ENCODE measurements around the gene CIRBP.
"Not testable (repeated sequence)": the region's sequence is repeated elsewhere in the genome, so short reads cannot be mapped to it uniquely, and the experiment has no call there.

The CIRBP gene

DNA sequence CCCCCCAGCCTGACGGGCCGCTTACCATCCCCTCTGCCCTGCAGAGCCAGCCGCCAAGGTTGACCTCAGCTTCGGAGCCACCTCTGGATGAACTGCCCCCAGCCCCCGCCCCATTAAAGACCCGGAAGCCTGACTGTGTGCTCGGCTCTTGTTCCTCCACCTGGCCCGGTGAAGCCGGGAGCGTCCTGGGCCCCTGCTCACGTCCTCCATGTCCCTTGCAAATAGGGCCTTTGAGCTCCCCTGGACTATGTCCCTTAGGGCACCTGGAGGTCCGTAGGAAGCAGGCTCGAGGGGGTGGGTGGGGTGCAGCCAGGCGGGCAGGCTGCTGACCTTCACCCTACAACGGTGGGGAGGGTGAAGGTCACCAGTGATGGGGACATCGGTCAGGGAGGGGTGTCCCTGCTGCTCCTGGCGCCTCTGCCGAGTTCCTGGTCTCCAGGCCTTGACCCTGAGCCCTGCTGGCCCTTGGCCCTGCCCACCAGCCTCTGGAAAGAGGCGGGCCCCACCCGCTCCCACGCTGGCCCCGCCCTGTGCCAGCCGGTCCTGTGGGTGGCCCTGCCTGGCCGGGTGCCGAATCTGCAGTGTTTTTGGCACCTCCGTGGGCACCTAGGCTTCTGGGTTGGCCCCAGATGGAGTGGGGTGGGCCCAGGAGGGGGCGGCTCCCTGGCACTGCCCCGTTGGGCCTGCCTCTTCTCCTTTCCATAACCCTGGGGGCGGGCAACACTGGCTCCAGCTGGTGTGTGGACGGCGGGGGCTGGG is 24.3 kb upstream of the CIRBP start:
- no peak for DNase-seq (ENCODE audit: low read depth)

DNA sequence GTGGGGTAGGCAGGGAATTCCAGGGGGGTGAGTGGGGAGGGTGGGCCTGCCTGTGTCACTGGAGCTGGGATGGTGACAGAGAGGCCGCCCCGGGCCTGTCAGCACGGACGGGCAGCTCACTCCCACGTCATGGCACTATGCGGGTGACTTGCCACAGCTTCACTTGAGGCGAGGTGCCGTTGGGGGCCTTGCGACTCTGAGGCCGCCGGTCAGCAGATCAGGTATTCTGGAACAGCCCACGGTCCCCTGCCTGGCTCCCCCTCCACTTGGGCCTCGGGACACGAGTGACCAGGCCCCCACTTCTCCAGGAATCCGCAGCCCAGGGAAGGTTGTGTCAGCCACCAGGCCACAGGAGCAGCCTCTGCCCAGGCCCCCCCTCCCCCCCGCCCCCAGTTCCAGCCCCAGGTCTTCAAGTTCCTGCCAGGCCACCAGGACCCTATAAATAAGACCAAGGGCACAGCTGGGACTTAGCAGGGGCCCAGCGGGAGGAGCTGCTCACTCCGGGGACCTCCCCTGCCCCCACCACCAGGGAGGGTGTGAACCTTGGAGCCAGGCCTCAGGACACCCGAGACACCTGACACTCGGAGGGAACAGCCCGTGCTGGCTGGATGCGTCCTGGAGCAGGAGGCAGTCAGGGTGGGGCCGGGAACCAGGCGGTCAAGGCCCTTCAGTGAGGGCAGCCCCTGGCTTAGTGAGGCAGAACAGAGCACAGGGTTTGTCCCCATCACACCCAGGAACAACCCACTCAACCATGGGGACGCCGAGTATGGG is 23.5 kb upstream of the CIRBP start:
- DNase-seq (ENCODE audit: low read depth) = no peak

DNA sequence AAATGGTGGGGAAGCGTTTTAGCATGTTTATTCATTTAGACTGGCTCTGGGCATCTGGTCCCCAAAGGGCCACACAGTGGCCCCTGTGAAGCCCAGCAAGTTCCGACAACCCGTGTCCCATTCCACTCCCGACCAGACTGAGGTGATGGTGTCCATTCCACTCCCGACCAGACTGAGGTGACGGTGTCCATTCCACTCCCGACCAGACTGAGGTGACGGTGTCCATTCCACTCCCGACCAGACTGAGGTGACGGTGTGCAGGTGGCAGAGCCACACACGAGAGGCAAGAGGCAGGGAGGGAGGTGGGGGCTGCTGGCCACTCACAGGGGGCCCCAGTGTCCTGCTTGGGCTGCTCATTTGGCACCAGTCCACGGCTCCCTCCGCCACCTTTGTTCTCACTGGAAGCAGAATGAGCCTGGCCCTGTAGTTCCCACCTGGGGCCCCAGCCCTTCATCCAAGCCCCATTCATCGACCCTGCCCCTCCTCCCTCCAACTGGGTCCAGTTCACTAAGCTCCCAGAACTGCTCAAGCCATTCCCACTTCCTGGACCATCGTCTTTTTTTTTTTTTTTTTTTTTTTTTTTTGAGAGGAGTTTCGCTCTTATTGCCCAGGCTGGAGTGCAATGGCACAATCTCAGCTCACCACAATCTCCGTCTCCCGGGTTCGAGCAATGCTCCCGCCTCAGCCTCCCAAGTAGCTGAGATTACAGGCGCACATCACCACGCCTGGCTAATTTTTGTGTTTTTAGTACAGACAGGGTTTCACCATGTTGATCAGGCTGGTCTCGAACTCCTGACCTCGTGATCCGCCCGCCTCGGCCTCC is 22.7 kb upstream of the CIRBP start:
- DNase-seq (ENCODE audit: low read depth) = not testable (repeated sequence)

DNA sequence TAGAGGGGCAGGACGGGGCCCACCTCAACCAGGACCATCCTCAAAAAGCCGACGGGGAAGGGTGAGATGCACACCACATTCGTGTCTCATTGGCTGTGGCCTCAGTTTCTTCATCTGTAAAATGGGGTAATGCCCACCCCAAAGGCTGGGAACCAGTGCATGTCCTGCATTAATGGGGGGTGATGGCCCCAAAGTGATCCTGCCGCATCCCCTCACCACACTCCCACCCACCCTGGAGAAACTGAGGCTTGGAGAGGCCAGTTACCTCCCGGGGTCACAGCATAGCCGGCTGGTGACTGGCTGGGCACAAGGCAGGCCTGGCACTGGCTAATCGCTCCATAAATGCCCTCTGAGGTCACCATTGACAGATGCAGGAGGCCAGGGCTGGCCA is 21.4 kb upstream of the CIRBP start:
- no peak for DNase-seq (ENCODE audit: low read depth)

DNA sequence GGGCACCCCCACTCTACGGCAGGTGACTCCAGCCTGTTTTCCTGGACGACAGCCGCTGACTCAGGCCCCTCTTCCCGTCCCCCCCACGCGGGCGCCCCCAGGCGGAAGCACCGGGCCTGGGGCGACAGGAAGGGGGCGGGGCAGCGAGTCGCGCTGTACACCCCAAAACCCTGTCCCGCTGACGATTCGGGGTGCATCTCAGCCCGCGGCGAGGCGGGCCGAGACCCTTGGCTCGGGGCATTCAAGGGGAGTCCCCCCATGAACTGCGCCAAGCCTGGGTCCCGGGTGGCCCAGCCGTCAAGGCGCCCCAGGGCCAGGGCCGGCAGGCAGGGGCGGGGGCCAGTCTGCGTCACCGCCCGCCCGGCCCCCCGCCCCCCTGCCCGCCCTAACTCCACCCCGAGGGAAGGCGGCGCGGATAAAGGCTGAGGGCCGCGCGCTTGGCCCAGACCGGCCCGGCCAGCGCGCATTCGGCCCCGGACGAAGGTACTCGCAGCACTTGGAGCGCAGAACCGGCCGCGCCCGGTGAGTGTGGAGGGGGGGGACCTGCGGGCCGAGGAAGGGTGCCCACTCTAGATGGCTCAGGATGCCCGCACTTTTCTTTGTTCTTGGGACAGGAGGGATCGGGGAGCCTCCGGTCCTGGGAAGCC is 20.9 kb upstream of the CIRBP start, which contains the start of gene MIDN:
Gene MIDN, plus strand, starts transcription at position 445 of the 647 bp plus-strand sequence. CDS start 1,714 bp downstream, outside the sequence.
- DNase-seq (ENCODE audit: low read depth) = peak; percentile 72

DNA sequence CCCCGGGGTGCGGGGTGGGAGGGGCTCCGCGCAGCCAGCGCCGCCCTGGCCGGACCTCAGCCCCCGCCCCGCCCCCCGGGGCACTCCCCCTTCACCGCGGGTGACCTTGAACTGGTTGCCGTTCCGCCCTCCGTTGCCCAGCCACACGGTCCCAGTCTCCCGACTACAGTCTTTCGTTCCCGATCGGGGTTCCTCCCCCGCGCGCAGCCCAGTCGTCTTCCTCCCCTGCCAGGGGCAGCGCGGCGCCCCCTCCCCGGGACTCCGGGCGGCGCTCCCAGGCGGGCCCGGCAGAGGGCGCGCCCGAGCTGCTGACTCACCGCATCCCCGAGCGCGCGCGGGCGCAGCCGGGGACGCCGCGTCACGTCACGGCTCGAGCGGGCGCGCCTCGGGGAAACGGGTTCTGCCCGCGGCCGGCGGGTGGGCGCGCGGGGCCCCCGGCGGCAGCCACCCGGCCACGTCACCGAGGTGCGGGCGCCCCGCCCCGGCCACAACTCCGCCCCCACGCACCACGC is 20.3 kb upstream of the CIRBP start:
- no peak for DNase-seq (ENCODE audit: low read depth)

DNA sequence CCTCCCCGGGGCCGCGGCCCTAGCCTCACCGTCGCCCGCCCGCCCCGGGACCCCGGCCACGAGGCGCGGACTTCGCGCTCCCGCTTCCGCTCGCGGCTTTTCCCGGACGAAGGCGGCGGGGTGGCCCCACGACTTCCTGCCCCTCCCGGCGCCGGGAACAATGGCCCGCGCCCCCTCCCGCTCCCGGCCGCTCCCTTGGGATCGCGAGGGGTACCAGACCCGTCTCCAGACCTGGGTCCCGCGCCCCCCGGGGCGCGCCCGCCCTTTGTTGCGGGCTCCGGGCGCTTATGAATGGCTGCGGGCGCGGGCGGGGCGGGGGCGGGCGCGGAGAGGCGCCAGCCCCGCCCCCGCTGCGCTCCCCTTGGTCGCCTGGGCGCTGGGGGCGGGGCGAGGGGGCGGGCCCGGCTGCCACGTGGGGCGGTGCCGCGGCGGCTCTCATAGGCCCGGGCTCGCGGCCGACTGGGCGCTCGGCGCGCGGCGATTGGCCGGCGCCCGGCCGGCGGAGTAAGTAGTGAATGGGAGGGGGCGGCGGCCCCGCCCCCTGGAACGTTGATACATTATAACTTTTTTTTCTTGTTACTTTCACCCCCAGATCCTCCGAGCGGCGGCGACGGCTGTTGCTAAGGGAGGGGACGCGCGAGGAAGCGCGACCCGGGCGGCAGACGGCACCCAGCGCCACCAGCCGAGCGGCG is 19.7 kb upstream of the CIRBP start:
- DNase-seq (ENCODE audit: low read depth) = peak; percentile 93

DNA sequence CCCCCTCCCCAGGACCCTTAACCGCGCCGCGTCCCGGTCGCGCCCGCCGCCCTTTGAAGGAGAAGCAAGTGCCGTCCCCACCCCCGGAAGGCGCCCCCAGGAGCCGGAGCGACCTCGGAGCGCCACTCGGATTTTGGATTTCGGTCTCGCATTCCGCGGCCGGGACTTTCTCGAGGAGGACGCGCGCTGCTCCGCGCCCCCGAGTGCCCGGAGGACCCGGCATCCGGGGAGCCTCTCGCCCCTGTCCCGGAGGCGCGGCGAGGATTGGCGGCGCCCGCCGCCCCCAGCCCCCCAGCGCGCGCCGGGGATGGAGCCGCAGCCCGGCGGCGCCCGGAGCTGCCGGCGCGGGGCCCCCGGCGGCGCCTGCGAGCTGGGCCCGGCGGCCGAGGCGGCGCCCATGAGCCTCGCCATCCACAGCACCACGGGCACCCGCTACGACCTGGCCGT is 19.1 kb upstream of the CIRBP start:
- no peak for DNase-seq (ENCODE audit: low read depth)

DNA sequence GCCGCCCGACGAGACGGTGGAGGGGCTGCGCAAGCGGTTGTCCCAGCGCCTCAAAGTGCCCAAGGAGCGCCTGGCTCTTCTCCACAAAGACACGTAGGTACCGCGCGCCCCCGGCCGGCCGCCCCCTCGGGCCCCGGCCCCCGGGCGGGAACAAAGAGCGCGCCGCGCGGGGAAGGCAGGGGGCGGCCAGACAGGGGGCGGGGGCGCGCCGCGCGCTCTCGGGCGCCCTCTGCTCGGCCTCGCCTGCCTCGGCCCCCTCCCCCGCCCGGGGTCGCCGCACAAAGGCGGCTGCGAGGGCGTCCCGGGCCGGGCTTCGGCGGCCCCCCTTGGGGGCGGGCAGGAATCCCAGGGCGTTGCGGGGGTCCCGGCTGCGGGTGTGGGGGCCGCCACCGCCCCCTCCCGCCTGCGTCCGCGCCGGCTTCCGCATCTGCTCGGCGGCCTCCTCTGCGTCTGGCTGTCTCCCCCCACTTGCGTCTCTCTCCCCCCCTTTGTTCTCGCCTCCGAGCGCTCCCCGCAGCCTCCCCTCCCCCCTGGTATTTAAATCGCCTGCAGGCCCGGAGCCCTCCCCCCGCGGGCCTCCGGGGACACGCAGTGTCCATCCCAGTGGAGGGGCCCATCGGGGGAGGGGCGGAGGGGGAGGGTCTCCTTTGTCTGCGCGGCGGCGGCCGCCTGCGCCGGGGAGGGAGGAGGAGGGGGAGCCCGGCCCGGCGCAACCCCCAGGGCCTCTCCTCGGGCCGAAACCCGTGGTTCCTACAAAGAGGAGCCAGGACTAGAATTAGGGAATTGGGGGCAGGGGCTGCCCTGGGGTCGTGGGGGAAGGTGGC is 18.5 kb upstream of the CIRBP start:
- DNase-seq (ENCODE audit: low read depth) = no peak

DNA sequence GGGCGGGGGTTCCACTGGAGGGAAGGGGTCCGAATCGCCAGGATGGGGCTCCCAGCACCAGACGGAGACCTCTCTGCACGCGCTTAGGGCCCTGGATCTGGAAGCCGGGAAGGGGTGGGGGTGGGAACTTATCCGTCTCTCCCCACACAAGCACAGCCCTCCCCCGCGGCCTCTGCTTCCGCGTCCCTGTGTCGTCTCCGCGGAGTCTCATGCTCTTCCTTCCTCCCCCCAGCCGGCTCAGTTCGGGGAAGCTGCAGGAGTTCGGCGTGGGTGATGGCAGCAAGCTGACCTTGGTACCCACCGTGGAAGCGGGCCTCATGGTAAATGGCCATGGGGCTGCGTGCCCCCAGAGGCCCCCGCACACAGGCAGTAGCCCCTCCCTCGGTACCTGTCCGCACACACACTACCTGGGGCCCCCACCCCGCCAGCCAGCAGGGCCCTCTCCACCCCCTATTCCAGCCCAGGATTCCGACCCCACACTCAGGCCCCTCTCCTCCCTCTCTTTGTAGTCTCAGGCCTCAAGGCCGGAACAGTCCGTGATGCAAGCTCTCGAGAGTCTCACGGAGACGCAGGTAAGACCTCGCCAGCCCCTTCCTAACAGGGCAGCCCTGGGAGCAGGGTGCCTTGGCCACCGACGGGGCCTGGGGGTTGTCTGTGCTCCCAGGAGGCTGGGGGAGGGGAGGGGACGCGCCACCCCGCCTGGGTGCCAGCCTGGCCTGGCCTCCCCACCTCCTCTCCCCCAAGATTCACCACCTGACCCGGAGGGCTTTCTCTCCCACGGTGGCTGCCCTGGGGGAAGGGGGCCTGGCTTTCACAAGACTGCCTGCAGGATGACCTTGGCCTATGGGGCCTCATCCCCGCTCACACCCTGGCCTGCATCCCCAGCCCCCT is 17.6 kb upstream of the CIRBP start:
- DNase-seq (ENCODE audit: low read depth) = no peak

DNA sequence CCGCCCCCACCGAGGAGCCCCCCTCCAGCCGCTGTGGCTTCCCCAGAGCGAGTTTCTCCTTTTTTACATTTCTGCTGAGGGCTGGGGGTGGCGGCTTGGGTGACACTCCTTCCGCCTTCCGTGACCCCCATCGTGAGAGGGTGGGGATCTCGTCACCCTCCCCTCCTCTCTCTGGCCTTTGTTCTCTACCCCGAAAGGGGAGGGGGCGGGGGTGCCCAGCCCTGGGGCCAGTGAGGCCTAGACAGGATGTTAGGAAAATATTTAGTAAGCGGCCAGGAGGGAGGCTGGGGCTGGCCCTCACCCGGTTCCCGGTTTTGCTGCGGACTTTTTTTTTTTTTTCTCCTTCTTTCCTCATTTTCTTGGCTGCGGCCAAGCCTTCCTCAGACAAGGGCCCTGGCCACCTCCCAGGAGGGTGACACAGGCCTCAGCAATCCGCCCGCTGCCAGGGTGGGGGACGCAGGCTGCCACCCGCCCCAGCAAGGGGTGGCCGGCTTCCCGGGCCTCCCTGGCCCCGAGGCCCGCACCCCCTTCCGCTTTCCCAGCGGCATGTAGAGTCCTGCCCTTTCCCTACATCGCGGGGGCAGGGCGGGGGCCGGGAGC is 16.8 kb upstream of the CIRBP start:
- peak; percentile 98 for DNase-seq (ENCODE audit: low read depth)

DNA sequence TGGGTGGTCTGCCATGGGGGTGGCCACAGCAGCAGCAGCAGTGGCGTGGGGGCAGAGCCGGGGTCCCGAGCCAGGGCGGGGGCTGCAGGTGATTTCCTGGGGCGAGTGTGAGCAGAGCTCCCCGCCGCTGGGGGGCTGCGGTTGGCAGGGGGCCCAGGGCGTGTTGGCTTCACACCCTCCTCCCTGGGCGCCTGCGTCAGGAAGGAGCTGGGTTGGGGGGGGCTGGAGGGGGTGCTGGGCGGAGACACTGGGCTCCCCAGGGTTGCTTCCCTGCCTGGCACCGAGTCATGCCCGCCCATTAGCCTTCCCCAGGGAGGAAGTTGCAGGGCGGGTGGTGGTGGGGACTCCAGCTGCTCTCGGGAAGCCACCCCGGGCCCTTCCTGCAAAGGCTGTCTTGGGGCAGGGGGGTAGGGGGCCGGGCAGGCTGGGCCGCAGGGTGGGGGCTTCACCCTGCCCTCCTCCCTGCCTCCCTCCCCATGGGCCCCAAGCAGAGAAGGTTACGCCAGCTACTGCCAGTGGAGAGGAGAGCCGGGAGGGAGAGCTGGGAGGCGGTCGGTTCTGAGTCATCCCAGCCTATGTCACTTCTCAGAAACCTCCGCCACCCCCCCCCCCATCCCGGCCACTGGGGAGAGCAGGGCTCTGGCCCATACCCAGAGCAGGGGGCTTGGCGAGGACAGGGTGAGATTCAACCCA is 16.2 kb upstream of the CIRBP start:
- DNase-seq (ENCODE audit: low read depth) = peak; percentile 98

DNA sequence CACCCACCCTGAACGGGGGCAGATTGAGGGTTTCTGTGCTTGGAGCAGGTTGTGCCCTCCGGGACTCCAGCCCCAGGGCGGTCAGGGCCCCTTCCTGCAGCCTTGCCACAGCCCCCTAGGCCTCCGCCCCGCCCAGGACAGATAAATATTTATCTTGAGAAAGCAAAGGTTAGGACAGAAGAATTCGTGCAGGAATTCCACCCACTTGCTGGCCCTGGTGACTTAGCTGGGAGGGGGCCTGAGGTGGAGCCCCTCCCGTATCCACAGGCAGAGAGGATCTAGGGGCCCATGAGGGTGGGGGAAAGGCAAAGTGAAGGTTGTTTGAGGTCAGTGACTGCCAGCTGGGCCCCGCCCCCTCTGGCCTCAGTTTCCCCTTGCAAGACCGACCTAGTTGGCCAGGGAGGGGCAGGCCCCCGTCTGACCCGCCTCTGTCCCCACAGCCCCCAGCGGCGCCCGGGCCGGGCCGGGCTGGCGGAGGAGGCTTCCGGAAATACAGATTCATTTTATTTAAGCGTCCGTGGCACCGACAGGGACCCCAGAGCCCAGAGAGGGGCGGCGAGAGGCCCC is 15.5 kb upstream of the CIRBP start:
- DNase-seq (ENCODE audit: low read depth) = peak; percentile 70

DNA sequence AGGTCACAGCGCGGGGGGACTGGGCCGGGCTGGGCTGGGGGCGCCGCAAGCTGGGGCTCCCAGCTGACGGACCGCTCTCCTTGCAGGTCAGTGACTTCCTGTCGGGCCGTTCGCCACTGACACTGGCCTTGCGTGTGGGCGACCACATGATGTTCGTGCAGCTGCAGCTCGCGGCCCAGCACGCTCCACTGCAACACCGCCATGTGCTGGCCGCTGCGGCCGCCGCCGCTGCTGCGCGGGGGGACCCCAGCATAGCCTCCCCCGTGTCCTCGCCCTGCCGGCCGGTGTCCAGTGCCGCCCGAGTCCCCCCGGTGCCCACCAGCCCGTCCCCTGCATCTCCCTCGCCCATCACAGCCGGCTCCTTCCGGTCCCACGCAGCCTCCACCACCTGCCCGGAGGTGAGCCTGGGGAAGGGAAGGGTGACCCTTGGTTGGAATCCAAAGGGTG is 15.0 kb upstream of the CIRBP start:
- DNase-seq (ENCODE audit: low read depth) = no peak

DNA sequence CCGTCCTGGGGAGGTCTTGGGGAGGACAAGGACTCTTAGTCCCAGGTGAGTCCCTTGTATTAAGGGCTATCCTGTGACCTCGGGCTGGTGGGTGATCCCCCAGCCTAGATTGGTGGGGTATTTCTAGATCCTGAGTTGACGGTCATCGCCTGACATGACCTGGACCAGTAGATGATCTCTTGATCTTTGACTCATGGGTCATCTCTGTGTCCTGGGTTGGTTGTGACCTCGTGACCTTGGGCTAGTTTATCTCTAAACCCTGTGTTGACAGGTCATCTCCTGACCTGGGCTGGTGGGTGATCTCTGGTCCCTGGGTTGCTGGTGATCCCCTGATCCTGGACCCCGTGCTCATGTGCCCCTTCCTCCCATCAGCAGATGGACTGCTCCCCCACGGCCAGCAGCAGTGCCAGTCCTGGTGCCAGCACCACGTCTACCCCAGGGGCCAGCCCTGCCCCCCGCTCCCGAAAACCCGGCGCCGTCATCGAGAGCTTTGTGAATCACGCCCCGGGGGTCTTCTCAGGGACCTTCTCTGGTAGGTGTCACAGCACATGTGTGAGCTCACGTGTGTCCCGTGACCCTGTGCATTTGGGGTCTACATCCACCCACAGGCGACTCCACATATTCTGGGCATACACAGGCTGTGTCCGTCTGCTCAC is 14.5 kb upstream of the CIRBP start:
- no peak for DNase-seq (ENCODE audit: low read depth)

DNA sequence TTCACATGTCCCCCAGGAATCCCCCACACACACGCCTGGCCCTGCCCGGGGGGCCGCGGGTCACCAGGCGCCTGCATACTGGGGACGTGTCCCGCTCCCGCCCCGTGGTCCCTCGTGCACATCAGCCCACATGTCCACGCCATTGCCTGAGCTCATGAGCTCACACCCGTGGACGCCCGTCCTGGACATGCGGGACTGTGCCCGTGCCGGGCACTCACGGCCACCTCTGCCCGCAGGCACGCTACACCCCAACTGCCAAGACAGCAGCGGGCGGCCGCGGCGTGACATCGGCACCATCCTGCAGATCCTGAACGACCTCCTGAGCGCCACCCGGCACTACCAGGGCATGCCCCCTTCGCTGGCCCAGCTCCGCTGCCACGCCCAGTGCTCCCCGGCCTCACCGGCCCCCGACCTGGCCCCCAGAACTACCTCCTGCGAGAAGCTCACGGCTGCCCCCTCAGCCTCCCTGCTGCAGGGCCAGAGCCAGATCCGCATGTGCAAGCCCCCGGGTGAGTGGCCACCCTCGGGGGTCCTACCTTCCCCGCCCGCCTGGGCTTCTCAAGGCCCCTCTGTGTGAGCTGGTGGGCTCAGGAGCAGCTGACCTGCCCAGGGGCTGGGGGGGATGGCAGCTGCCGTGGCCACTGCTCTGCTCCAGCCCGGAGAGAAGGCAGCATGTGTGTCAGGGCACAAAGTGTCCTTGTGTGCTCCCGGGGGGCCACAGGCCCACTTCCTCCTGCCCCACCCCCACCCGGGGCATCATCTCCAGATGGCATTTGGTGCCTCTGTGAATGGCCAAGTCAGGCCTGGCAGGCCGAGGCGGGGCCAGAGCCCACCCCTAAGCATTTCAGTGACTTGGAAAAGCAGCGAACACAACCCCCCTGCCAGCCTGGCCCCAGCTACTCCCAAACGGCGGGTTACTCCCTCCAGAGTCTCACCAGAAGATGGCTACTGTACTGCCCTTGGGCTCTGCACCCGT is 13.7 kb upstream of the CIRBP start:
- DNase-seq (ENCODE audit: low read depth) = no peak
